MG63 (cell line): ENCODE data around the gene DNM3. TPM values are rescaled to one million over a fixed set of nuclear protein-coding genes. Genes with fewer than 3 reads are reported as not detected.
A peak's percentile ranks its signal among the peaks of the same experiment; 100 is the strongest.
"Not testable (repeated sequence)": the region's sequence is repeated elsewhere in the genome, so short reads cannot be mapped to it uniquely, and the experiment has no call there.

Experiments
- DNase-seq: peaks from one replicate; pipeline ENCODE4 v3.0.0-alpha.2; 2020
- H3K27me3 ChIP-seq: fragments of 250-450 bp; sonication (Bioruptor Pico); 2 replicates; pipeline ENCODE4 v1.5.1; 2020; ENCODE audit warnings: mild to moderate bottlenecking, moderate library complexity
- H3K36me3 ChIP-seq: fragments of 250-450 bp; sonication (Bioruptor Pico); 2 replicates; pipeline ENCODE4 v1.5.1; 2020; ENCODE audit warnings: mild to moderate bottlenecking, moderate library complexity
- H3K4me3 ChIP-seq: fragments of 250-450 bp; sonication (Bioruptor Pico); 2 replicates; pipeline ENCODE4 v1.5.1; 2020; ENCODE audit warnings: mild to moderate bottlenecking, moderate library complexity
- H3K9me3 ChIP-seq: fragments of 250-450 bp; sonication (Bioruptor Pico); 2 replicates; pipeline ENCODE4 v1.5.1; 2020; ENCODE audit warnings: mild to moderate bottlenecking, moderate library complexity
- total RNA-seq: library from RNA; depleted of rRNA; stranded (reverse); fragments of >200 nt; shearing (Covaris generic); gene quantifications from 2 replicates; pipeline ENCODE4 v1.2.3, GENCODE V29; 2014; ENCODE audit warnings: low replicate concordance

Gene DNM3
- total RNA-seq, 1 experiment from 2014 or later: not detected

DNA sequence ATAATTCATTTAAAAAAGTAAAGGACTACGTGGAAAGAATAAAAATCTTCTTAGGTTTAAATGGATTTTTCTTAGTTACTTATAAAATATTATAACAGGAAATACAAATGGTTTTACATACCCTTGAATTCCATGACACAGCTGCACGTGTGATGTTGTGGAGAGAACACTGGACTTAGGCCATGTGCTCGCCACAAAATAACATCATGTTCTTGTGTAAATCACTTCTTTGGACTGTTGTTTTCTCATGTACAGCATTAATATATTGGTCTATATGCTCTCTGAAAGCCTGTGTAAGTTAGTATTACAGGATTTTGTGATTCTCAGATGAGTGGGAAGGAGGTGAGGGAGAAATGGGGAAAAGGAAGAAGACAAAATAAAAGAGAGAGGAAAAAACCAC lies 228.2 kb downstream of the DNM3 start:
- H3K36me3 ChIP-seq: no peaks in the 10 kb centered on the region
- no peaks in the 10 kb centered on the region for H3K27me3 ChIP-seq
- no peak overlapping the region for H3K4me3 ChIP-seq
- no peak for DNase-seq
- no peaks in the 10 kb centered on the region for H3K9me3 ChIP-seq

DNA sequence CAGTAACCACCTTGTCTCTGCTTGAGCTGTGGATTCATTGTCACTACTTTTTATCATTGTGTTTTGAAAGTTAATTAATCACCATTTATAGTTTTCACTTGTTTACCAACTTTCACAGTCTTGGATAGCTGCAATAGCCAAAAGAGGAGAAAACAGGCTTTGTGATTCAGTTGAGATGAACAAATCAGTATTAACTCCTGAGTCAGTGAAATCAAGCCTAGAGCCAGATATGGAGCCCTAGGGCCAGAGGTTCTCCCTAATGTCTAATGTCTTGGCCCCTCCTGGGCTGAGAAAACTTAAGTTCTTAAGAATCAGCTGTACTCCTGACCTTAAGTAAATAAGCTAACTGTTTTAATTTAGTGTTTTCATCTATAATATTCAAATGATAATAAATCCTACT lies 228.8 kb downstream of the DNM3 start:
- no peak overlapping the region for H3K4me3 ChIP-seq
- no peaks in the 10 kb centered on the region for H3K27me3 ChIP-seq
- H3K9me3 ChIP-seq: no peaks in the 10 kb centered on the region
- no peak for DNase-seq
- no peaks in the 10 kb centered on the region for H3K36me3 ChIP-seq

DNA sequence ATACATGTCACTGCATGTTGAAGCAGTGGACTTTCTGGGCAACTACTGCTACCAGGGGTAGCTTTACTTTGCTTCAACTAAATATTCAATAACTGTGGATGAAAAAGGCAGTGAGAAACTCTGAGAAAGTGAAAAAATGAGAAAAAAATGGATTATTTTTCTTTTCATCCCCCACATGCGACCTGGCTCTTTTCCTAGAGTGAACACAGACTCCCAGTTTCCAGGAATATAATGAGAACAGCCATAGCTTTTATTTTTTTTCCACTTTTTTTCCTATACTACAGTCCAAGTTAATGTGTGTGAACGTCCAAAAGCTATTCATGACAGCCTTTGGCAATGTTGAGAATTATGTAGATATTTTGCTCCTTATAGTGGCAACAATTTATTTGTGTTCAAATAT lies 230.4 kb downstream of the DNM3 start:
- no peak for DNase-seq
- Histone ChIP-seq H3K27me3 (no peaks in the 10 kb centered on the region), H3K4me3 (no peak overlapping the region)

DNA sequence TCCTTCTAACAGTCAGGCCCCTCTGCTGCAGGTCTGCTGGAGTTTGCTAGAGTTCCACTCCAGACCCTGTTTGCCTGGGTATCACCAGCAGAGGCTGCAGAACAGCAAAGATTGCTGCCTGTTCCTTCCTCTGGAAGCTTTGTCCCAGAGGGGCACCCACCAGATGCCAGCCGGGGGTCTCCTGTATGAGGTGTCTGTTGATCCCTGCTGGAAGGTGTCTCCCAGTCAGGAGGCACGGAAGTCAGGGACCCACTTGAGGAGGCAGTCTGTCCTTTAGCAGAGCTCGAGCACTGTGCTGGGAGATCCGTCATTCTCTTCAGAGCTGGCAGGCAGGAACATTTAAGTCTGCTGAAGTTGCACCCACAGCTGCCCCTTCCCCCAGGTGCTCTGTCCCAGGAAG lies 238.6 kb downstream of the DNM3 start:
- DNase-seq, H3K27me3 ChIP-seq, H3K36me3 ChIP-seq: not testable (repeated sequence)

More for the DNA sequence above, 230.4 kb downstream of the DNM3 start:
- no peaks in the 10 kb centered on the region for H3K9me3 ChIP-seq
- no peaks in the 10 kb centered on the region for H3K36me3 ChIP-seq

DNA sequence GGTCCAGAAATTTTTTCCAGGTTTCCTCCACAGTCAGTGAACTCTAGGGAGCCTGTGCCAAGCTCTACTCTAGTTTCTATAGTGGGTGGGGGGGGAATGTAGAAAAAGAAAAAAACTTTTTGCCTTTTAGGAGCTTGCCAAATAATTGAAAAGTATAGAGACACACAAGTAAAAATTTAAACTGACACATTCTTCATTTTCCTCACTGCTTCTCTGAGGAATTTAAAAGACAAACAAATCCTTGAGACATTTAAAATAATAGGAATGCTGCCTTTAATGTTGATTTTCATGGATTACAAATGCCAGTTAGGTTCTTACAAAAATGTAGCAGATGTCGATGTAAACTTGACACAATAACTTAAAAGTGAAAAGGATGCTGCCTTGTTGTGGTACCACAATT lies 241.9 kb downstream of the DNM3 start:
- H3K36me3 ChIP-seq: no peaks in the 10 kb centered on the region
- H3K9me3 ChIP-seq: no peaks in the 10 kb centered on the region
- no peaks in the 10 kb centered on the region for H3K27me3 ChIP-seq
- DNase-seq: no peak
- H3K4me3 ChIP-seq: no peak overlapping the region

More for the DNA sequence above, 238.6 kb downstream of the DNM3 start:
- not testable (repeated sequence) for H3K4me3 ChIP-seq, H3K9me3 ChIP-seq

DNA sequence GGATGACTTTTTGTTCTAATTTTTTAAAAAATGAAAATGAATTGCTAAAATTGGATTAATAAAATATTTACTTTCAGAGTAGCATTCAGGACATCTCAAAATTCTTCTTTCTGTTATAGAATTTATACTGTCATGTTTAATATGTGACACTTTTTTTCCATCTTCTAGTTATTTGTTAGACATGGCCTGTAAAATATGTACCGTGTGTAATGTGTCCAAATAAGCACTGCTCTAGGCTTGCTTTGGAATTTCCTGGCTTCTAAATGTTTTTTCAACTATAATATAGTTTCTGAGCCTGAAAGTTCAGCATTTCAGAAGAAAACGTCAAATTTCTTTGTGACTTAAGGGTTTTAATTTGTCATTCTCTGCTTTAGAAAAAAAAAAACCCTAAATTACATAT lies 243.6 kb downstream of the DNM3 start:
- Histone ChIP-seq H3K36me3 (no peaks in the 10 kb centered on the region), H3K9me3 (no peaks in the 10 kb centered on the region), H3K4me3 (no peak overlapping the region), H3K27me3 (no peaks in the 10 kb centered on the region)
- no peak for DNase-seq

DNA sequence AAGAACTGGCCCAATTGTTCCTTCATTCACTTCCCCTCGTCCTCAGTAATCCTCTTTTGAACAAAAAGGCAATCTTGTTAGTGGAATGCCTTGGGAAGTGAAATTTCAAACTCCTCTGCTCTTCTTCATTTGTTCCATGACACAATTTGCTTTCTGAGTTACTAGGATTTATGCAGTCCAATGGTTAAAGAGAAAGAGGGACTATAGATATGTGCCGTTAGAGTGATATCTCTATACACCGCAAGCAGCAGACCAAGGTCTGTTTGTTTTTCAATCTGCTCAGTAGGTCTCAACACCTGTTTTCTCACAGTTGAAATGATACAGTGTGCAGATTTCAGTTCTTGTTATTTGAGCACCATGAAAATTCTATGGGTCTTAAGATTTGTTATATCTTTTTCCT lies 244.0 kb downstream of the DNM3 start:
- Histone ChIP-seq H3K4me3 (no peak overlapping the region), H3K27me3 (no peaks in the 10 kb centered on the region), H3K9me3 (no peaks in the 10 kb centered on the region), H3K36me3 (no peaks in the 10 kb centered on the region)
- DNase-seq: no peak

DNA sequence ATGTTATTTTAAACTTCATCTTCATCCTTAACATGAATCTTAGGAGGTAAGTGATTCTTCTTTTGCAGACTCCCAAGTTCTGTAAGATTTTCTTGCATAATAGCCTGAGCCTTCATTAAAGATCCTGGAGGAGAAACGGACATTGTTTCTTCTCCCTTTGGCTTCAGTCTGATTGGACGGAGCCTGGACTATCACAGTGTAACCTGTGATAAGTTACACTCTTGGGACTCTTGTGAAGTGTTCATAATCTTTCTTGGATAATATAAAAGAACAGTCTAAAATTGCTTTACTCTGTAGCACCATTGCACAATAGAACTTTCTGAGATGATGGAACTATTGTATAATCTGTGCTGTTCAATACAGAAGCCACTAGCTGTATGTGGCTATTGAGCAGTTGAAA lies 244.8 kb downstream of the DNM3 start:
- no peak for DNase-seq
- no peaks in the 10 kb centered on the region for H3K36me3 ChIP-seq
- no peaks in the 10 kb centered on the region for H3K27me3 ChIP-seq
- no peaks in the 10 kb centered on the region for H3K9me3 ChIP-seq
- no peak overlapping the region for H3K4me3 ChIP-seq

DNA sequence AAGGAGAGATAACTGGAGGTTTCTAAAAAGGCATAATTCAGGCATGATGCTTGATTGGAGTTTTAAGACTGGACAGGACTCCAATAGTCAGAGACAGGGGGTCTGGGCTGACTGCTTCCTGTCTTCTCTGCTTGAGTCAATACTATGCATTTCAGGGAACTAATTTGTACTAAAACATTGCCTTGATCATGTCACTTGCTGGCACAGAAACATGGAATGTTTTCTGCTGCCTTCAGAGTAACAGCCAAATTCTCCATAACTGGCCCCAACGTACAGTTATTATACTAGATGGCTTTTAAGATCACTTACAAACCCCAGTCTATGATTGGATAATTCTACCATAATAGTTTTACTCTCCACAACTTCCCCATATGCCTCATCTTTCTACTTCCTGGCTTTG lies 247.0 kb downstream of the DNM3 start:
- no peaks in the 10 kb centered on the region for H3K36me3 ChIP-seq
- H3K27me3 ChIP-seq: no peaks in the 10 kb centered on the region
- no peaks in the 10 kb centered on the region for H3K9me3 ChIP-seq
- H3K4me3 ChIP-seq: no peak overlapping the region
- no peak for DNase-seq

DNA sequence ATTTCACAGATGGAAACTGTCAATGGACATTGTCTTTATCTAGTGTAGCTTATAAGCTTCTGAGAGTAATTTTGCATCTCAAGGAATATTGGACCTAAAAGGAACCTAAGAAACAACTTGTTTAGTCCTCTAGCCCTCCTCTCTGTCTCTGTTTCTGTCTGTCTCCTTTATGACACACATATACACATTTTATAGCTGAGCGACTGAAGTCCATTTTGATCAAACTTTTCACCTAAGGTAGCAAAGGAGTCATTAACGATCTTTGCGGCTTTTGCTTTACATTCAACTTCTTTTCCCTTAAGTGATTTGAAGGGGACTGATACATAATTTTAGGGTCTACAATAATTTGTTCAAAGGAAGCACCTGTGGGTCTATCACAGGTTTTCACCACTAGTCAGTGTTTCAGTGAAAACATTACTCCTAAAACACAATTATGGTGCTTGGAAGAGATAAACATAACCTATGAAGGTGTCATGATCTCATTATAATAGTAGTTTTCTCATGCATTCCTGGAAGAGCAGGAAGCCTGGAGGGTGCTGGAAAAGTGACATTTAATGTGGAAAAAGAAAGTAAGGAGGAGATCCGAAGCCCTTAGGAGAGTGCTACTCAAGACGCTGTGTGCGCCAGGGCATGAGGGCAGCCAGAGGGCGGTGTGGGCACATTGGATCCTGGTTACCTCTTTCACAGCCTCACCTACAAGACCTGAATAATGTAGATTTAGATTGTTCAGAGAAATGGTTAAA lies 248.6 kb downstream of the DNM3 start:
- Histone ChIP-seq H3K36me3 (no peaks in the 10 kb centered on the region), H3K4me3 (no peak overlapping the region), H3K9me3 (no peaks in the 10 kb centered on the region), H3K27me3 (no peaks in the 10 kb centered on the region)
- DNase-seq: peak; percentile 43

DNA sequence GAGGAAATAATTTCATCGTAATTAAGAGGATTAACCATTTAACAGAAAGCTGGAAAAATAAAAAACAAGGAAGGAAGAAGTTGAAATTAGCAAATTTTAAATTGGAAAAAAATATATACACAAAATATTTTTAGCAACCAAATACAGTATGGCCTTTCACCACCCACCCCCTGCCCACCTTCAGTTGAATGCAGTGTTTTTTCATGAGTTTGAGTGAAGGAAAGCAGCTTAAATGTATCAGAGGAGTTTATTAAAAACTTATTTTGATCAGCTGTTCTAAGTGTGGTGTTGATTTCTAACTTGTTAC lies 249.2 kb downstream of the DNM3 start:
- DNase-seq: no peak
- no peak overlapping the region for H3K4me3 ChIP-seq
- H3K36me3 ChIP-seq: no peaks in the 10 kb centered on the region
- no peaks in the 10 kb centered on the region for H3K9me3 ChIP-seq
- no peaks in the 10 kb centered on the region for H3K27me3 ChIP-seq

DNA sequence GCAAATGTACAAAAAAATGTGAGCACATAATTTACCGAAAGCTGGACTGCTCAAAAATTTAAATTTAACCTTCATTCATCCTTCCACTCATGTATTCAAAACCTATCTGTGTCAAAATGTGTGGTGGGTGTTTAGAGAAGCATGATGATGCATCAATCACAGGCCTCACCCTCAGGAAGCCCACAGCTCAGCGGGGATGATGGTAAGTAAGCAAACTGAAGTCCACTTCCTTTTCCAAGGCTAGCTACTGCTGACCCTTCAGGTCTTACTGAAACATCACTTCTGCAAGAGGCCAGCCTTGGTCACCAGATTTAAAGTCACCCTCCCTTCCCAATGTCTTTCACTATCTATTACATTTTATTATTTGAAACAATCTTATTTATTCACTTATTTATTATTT lies 254.5 kb downstream of the DNM3 start:
- no peak overlapping the region for H3K4me3 ChIP-seq
- H3K27me3 ChIP-seq: no peaks in the 10 kb centered on the region
- H3K36me3 ChIP-seq: no peaks in the 10 kb centered on the region
- H3K9me3 ChIP-seq: no peaks in the 10 kb centered on the region
- no peak for DNase-seq

DNA sequence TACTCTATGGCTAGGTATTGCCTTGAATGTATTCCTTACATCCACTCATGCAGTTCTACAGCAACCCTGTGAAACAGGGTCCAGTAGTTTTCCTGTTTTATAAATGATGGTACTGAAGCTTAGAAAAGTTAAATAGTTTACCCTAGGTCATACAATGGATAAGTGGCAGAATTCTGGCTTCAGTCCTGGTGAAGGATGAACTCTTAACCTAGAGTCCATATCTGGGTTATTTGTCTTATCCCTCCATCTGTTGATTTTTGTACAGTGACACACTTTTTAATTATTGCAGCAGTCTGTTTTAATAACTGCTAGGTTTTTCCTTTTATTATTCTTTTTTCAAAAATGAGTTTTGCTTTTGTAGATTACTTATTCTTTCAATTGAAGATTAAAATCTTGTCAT lies 263.9 kb downstream of the DNM3 start:
- no peak for DNase-seq
- H3K4me3 ChIP-seq: no peak overlapping the region
- H3K9me3 ChIP-seq: no peaks in the 10 kb centered on the region
- no peaks in the 10 kb centered on the region for H3K36me3 ChIP-seq
- peaks cover 2% of the 10 kb centered on the region; the same call in 1 of the 2 replicates for H3K27me3 ChIP-seq

DNA sequence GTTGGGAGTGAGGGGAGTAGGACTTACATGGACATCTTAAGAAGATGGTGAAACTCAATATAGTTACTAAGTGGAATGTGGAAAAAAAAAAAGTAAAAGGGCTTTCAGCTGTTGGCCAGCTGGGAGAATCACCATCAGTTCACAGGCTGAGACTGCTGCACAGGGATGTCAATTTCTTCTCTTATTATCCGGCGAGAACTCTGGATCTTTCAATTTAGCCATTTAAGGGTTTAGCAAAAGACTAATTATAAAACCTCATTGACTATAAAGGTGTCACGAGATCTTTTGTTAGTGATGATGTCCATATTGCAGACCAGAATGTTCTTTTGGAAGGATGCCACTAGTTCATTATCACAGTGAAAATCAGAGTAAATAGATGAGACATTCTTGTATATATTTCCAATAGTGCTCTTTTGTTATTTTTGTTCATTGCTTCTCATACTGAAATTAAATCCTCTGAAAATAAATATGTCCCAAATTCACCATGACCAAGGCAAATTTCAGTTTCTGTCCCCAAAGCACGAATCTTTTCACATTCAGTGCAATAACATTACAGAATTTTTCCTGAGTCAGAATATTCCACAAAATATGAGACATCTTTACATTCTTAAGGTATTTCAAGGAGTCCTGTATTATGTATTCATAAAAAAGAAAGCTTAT lies 266.1 kb downstream of the DNM3 start:
- Histone ChIP-seq H3K4me3 (no peak overlapping the region), H3K27me3 (no peaks in the 10 kb centered on the region), H3K9me3 (no peaks in the 10 kb centered on the region), H3K36me3 (no peaks in the 10 kb centered on the region)
- DNase-seq: no peak

DNA sequence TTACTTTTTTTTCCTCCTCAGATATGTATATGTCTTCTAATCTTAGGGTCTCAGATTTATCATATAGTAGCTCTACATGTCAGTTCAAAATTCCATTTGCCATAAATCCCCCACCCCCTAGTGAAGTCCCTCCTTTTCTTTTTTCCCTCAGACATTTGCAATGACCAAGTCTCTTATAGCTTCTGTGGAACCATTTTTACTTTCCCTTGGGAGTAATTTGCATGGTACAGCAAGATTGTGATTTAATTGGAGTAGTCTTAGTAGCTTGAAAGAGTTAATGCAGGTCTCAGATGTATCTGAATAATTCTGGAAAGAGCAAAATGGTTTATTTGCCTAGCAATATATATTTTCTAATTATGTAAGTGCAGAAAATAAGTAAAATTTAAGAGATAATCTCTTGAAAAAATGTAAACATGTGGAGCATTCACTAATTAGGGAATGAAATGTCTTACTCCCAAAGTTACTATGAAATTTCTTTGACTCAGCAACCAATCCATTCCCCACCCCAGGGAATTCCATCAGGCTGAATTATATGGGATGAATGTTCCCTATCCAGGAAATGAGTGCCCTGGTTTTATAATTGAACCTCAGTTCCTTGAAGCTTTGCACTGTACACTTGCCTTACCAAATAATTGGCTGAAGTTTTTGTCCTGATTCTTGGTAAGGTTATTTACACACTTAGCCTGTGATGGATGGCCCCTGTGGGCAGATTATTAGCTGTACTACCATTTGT lies 267.0 kb downstream of the DNM3 start:
- H3K36me3 ChIP-seq: no peaks in the 10 kb centered on the region
- H3K4me3 ChIP-seq: no peak overlapping the region
- no peak for DNase-seq
- no peaks in the 10 kb centered on the region for H3K9me3 ChIP-seq
- no peaks in the 10 kb centered on the region for H3K27me3 ChIP-seq

DNA sequence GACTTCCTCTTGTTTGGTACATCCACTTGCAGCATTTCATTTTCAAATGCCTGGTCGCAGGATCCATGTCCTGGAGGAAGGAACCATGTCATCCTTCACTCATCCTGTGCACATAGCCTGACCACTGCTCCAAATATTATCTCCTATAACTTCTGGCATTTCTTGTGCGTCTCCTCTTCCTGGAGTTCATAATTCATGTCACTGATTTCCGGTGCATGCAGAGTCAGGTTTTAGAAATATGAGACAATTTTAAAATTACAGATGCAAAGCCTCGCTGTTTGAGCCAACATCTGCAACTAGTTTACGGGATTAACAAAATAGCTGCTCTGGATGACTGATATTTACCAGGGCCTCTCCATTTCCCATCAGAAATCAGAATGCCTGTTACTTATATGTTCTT lies 268.1 kb downstream of the DNM3 start:
- H3K9me3 ChIP-seq: no peaks in the 10 kb centered on the region
- no peak for DNase-seq
- H3K36me3 ChIP-seq: no peaks in the 10 kb centered on the region
- no peaks in the 10 kb centered on the region for H3K27me3 ChIP-seq
- H3K4me3 ChIP-seq: no peak overlapping the region

DNA sequence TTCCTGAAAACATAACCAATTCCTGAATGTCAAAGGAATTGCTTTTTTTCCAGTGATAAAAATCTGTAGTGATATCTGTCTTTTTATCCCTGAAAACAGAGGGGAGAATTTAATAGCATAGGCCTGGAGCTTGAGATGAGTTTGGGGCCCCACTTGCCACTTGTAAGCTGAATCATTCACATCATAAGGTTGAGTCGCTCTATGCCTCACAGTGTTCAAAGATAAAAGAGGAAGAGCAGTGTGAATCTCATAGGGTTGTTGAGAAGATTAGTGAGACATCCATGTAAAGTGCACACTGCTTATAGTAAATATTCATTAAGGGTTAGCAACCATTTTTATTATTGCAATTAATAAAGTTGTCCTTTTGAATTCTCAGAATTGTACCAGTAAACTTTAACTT lies 271.3 kb downstream of the DNM3 start:
- Histone ChIP-seq H3K36me3 (no peaks in the 10 kb centered on the region), H3K27me3 (no peaks in the 10 kb centered on the region), H3K4me3 (no peak overlapping the region), H3K9me3 (no peaks in the 10 kb centered on the region)
- DNase-seq: no peak

DNA sequence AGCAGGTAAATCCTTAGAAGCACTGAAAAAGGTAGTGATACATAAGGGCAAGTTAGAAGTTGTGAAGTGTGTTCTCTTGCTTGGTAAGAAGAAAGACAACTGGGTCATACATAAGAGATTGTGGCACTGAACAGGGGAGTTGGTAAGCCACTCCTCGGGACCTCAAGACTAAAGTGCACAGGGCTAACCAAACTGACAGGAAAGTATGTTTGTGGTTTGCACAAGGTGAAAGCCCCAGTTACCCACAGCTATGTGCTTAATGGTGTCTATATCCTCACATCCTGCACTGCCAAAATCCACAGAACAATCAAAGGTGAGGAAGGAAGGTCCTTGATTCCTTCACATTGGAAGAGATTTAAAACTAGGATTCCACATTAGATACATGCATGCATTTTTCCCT lies 276.5 kb downstream of the DNM3 start:
- Histone ChIP-seq H3K27me3 (no peaks in the 10 kb centered on the region), H3K36me3 (no peaks in the 10 kb centered on the region), H3K4me3 (no peak overlapping the region), H3K9me3 (no peaks in the 10 kb centered on the region)
- no peak for DNase-seq
